Measurements from ENCODE around the gene ZFY.
"Not testable (repeated sequence)": the region's sequence is repeated elsewhere in the genome, so short reads cannot be mapped to it uniquely, and the experiment has no call there.

The ZFY gene

GRCh38 chrY:2972708-2973107, 37.5 kb downstream of the ZFY start:
- in situ Hi-C loops (cut with MboI; ENCODE audit: low sequenced_read_pairs): no loop called here

- in situ Hi-C loops (cut with MboI; ENCODE audit: low sequenced_read_pairs): no loop called here
These were observed 38.0 kb downstream of the ZFY start for GRCh38 chrY:2973110-2973751.

- in situ Hi-C loops (cut with MboI; ENCODE audit: low sequenced_read_pairs): no loop called here
These were observed 44.1 kb downstream of the ZFY start for GRCh38 chrY:2979283-2979682.

GRCh38 chrY:2984491-2984890, 49.3 kb downstream of the ZFY start:
- in situ Hi-C loops (cut with MboI; ENCODE audit: low sequenced_read_pairs): no loop called here

- in situ Hi-C loops (cut with MboI; ENCODE audit: low sequenced_read_pairs): not testable (repeated sequence)
These were observed 52.0 kb downstream of the ZFY start for GRCh38 chrY:2987178-2987577.

- in situ Hi-C loops (cut with MboI; ENCODE audit: low sequenced_read_pairs): not testable (repeated sequence)
These were observed 62.2 kb downstream of the ZFY start for GRCh38 chrY:2997369-2997768.

GRCh38 chrY:3002190-3002589, 67.0 kb downstream of the ZFY start:
- in situ Hi-C loops (cut with MboI; ENCODE audit: low sequenced_read_pairs): no loop called here

- in situ Hi-C loops (cut with MboI; ENCODE audit: low sequenced_read_pairs): no loop called here
These were observed 67.7 kb downstream of the ZFY start for GRCh38 chrY:3002680-3003515.

GRCh38 chrY:3003516-3003830, 68.3 kb downstream of the ZFY start:
- in situ Hi-C loops (cut with MboI; ENCODE audit: low sequenced_read_pairs): no loop called here

GRCh38 chrY:3003846-3004245, 68.7 kb downstream of the ZFY start:
- in situ Hi-C loops (cut with MboI; ENCODE audit: low sequenced_read_pairs): no loop called here

- in situ Hi-C loops (cut with MboI; ENCODE audit: low sequenced_read_pairs): not testable (repeated sequence)
These were observed 70.8 kb downstream of the ZFY start for GRCh38 chrY:3006031-3006430.

- in situ Hi-C loops (cut with MboI; ENCODE audit: low sequenced_read_pairs): no loop called here
These were observed 72.8 kb downstream of the ZFY start for GRCh38 chrY:3007967-3008366.

- in situ Hi-C loops (cut with MboI; ENCODE audit: low sequenced_read_pairs): no loop called here
These were observed 77.0 kb downstream of the ZFY start for GRCh38 chrY:3012226-3012625.

GRCh38 chrY:3016594-3016993, 81.4 kb downstream of the ZFY start:
- in situ Hi-C loops (cut with MboI; ENCODE audit: low sequenced_read_pairs): no loop called here

- in situ Hi-C loops (cut with MboI; ENCODE audit: low sequenced_read_pairs): no loop called here
These were observed 83.4 kb downstream of the ZFY start for GRCh38 chrY:3018546-3018945.

- in situ Hi-C loops (cut with MboI; ENCODE audit: low sequenced_read_pairs): no loop called here
These were observed 84.4 kb downstream of the ZFY start for GRCh38 chrY:3019584-3019983.

GRCh38 chrY:3021176-3021575, 86.0 kb downstream of the ZFY start:
- in situ Hi-C loops (cut with MboI; ENCODE audit: low sequenced_read_pairs): no loop called here

- in situ Hi-C loops (cut with MboI; ENCODE audit: low sequenced_read_pairs): no loop called here
These were observed 88.4 kb downstream of the ZFY start for GRCh38 chrY:3023606-3024005.

GRCh38 chrY:3025357-3025756, 90.2 kb downstream of the ZFY start:
- in situ Hi-C loops (cut with MboI; ENCODE audit: low sequenced_read_pairs): no loop called here

Measured in hTERT RPE-1 (cell line).